HCT116 (cell line): Measurements from ENCODE around the gene ADGRG4. TPM values are rescaled to one million over a fixed set of nuclear protein-coding genes. Genes with fewer than 3 reads are reported as not detected.

Experiments
- ATAC-seq: fragments of 200-7000 bp; cut with Tn5 transposase; 2 replicates; pipeline ENCODE4 v1.9.1; 2020; ENCODE audit warnings: mild to moderate bottlenecking, moderate library complexity
- BruUV-seq: library from RNA; stranded (reverse); fragments of 400-500 nt; replicated peaks from 2 replicates; lab custom pipeline; 2021; lab: Mats Ljungman, UMichigan
- CTCF ChIA-PET: fragments of 300-600 bp; sonication (Branson Sonifier 250); formaldehyde crosslinking; loops from one replicate; lab custom pipeline; 2021; ENCODE audit warnings: antibody characterized with exemption; lab: Charles Lee
- POLR2A ChIA-PET: fragments of 300-600, 350-600 bp; sonication (Branson Sonifier 250); formaldehyde crosslinking; loops from one replicate; lab custom pipeline; 2021; ENCODE audit warnings: antibody characterized with exemption; lab: Charles Lee
- RAD21 ChIA-PET, 2 experiments: fragments of 300-600 bp; sonication (Branson Sonifier 250); formaldehyde crosslinking; loops; one replicate each; lab custom pipeline; 2023; ENCODE audit warnings: low total read pairs in 2 of 2; ENCODE audit not compliant: uncharacterized antibody in 2 of 2, unreplicated experiment in 2 of 2, low non-redundant PET in 1 of 2; lab: Charles Lee
- DNase-seq: peaks from one replicate; pipeline ENCODE4 v3.0.0-alpha.2; 2010; ENCODE audit warnings: low read depth, low spot score
- H2AFZ ChIP-seq: fragments of 200-600 bp; shearing (Covaris generic), sonication (generic); 2 replicates; pipeline ENCODE4 v1.6.1; 2017; ENCODE audit warnings: low read depth, mixed run types, mixed read lengths, antibody characterized with exemption, low read length; ENCODE audit not compliant: poor library complexity, severe bottlenecking
- H3K27ac ChIP-seq: 2 replicates; pipeline ENCODE4 v1.5.1; 2012; ENCODE audit warnings: low read depth, low read length
- H3K27me3 ChIP-seq: fragments of 200-600 bp; sonication (generic); 2 replicates; pipeline ENCODE4 v1.6.1; 2016; ENCODE audit warnings: mixed run types, low read length, mixed read lengths; ENCODE audit not compliant: insufficient read depth
- H3K36me3 ChIP-seq, 2 experiments: fragments of 200-500 bp in 1 of 2; fragments of 200-600 bp in 1 of 2; sonication (Bioruptor generic) in 1 of 2; sonication (generic) in 1 of 2; 2 replicates each; pipeline versions ENCODE4 v1.5.1 to v1.6.1; 2014 to 2016; ENCODE audit warnings: low read length in 2 of 2, inconsistent platforms in 1 of 2, mixed read lengths in 1 of 2, mixed run types in 1 of 2; ENCODE audit not compliant: insufficient read depth in 2 of 2, control insufficient read depth in 1 of 2
- H3K4me1 ChIP-seq, 2 experiments: fragments of 200-600 bp in 1 of 2; sonication (generic) in 1 of 2; 2 replicates each; pipeline versions ENCODE4 v1.5.1 to v1.6.1; 2012 to 2017; ENCODE audit warnings: low read length in 2 of 2, inconsistent platforms in 1 of 2, mild to moderate bottlenecking in 1 of 2, mixed read lengths in 1 of 2, mixed run types in 1 of 2, moderate library complexity in 1 of 2; ENCODE audit not compliant: insufficient read depth in 2 of 2, control insufficient read depth in 1 of 2
- H3K4me2 ChIP-seq: fragments of 200-600 bp; sonication (generic); 2 replicates; pipeline ENCODE4 v1.6.1; 2017; ENCODE audit warnings: mixed run types, low read length, mixed read lengths
- H3K4me3 ChIP-seq, 2 experiments: fragments of 200-600 bp in 1 of 2; sonication (generic) in 1 of 2; replicated peaks in 1 of 2; 2 replicates each; pipeline ENCODE4 v1.5.1; 2011 to 2016; ENCODE audit warnings: low read length in 2 of 2, control low read depth in 1 of 2, low read depth in 1 of 2, mild to moderate bottlenecking in 1 of 2, mixed read lengths in 1 of 2, mixed run types in 1 of 2
- H3K79me2 ChIP-seq: fragments of 200-600 bp; sonication (generic); 2 replicates; pipeline ENCODE4 v1.6.1; 2017; ENCODE audit warnings: mild to moderate bottlenecking, mixed run types, low read length, moderate library complexity, mixed read lengths; ENCODE audit not compliant: insufficient read depth
- H3K9ac ChIP-seq: fragments of 200-600 bp; sonication (generic); 2 replicates; pipeline ENCODE4 v1.6.1; 2016; ENCODE audit warnings: low read length, mixed read lengths
- H3K9me2 ChIP-seq: fragments of 200-600 bp; sonication (generic), shearing (Covaris generic); 2 replicates; pipeline ENCODE4 v1.6.1; 2017; ENCODE audit warnings: mixed run types, mild to moderate bottlenecking, moderate library complexity; ENCODE audit not compliant: insufficient read depth
- H3K9me3 ChIP-seq, 2 experiments: fragments of 200-500 bp in 1 of 2; fragments of 200-600 bp in 1 of 2; sonication (Bioruptor generic) in 1 of 2; sonication (generic) in 1 of 2; 2 replicates each; pipeline ENCODE4 v1.6.1; 2014 to 2017; ENCODE audit warnings: low read length in 2 of 2, mixed read lengths in 2 of 2, inconsistent platforms in 1 of 2, low read depth in 1 of 2, mild to moderate bottlenecking in 1 of 2, mixed run types in 1 of 2, moderate library complexity in 1 of 2; ENCODE audit not compliant: control insufficient read depth in 1 of 2, insufficient read depth in 1 of 2
- H4K20me1 ChIP-seq: fragments of 200-600 bp; sonication (generic), shearing (Covaris generic); 2 replicates; pipeline ENCODE4 v1.6.1; 2017; ENCODE audit warnings: mixed run types, mild to moderate bottlenecking, moderate library complexity; ENCODE audit not compliant: insufficient read depth
- ATF3 ChIP-seq: IDR thresholded peaks from 2 replicates; pipeline ENCODE4 v1.6.1; 2012
- CBX3 ChIP-seq: IDR thresholded peaks from 2 replicates; pipeline ENCODE4 v1.6.1; 2012; ENCODE audit warnings: low read depth
- CEBPB ChIP-seq: IDR thresholded peaks from 2 replicates; pipeline ENCODE4 v1.6.1; 2012; ENCODE audit warnings: low read depth
- CTCF ChIP-seq, 3 experiments: fragments of 200-600 bp in 1 of 3; sonication (generic) in 1 of 3; IDR thresholded peaks in 2 of 3; conservative IDR thresholded peaks in 1 of 3; 2 replicates each; pipeline ENCODE4 v1.5.1; 2012 to 2017; ENCODE audit warnings: low read depth in 2 of 3, low read length in 2 of 3, antibody characterized with exemption in 1 of 3, borderline replicate concordance in 1 of 3, control low read depth in 1 of 3, mild to moderate bottlenecking in 1 of 3, mixed read lengths in 1 of 3, mixed run types in 1 of 3, moderate library complexity in 1 of 3; ENCODE audit not compliant: insufficient read depth in 1 of 3
- EGR1 ChIP-seq: IDR thresholded peaks from 2 replicates; pipeline ENCODE4 v1.6.1; 2012; ENCODE audit warnings: low read depth
- EZH2 ChIP-seq: fragments of 200-600 bp; sonication (generic); IDR thresholded peaks from 2 replicates; pipeline ENCODE4 v1.6.1; 2017; ENCODE audit warnings: antibody characterized with exemption, mixed run types
- EZH2phosphoT487 ChIP-seq: fragments of 200-600 bp; IDR thresholded peaks from 2 replicates; pipeline ENCODE4 v1.6.1; 2018; ENCODE audit warnings: antibody characterized with exemption, borderline replicate concordance
- FOSL1 ChIP-seq: IDR thresholded peaks from 2 replicates; pipeline ENCODE4 v1.6.1; 2012; ENCODE audit warnings: low read depth
- JUND ChIP-seq: IDR thresholded peaks from 2 replicates; pipeline ENCODE4 v1.6.1; 2012
- MAX ChIP-seq: IDR thresholded peaks from 2 replicates; pipeline ENCODE4 v1.6.1; 2012
- POLR2A ChIP-seq: IDR thresholded peaks from 2 replicates; pipeline ENCODE4 v1.7.0; 2011; ENCODE audit warnings: borderline replicate concordance; ENCODE audit not compliant: insufficient read depth, insufficient read length; ENCODE audit errors: extremely low read depth
- RAD21 ChIP-seq: IDR thresholded peaks from 2 replicates; pipeline ENCODE4 v1.6.1; 2012; ENCODE audit warnings: low read depth, mild to moderate bottlenecking
- SIN3A ChIP-seq: IDR thresholded peaks from 2 replicates; pipeline ENCODE4 v1.6.1; 2012; ENCODE audit warnings: low read depth
- SP1 ChIP-seq: IDR thresholded peaks from 2 replicates; pipeline ENCODE4 v1.6.1; 2012; ENCODE audit warnings: low read depth
- TCF7L2 ChIP-seq: IDR thresholded peaks from 2 replicates; pipeline ENCODE4 v1.7.0; 2011; ENCODE audit warnings: borderline replicate concordance, inconsistent platforms; ENCODE audit not compliant: insufficient read depth, insufficient read length; ENCODE audit errors: extremely low read depth
- YY1 ChIP-seq: IDR thresholded peaks from 2 replicates; pipeline ENCODE4 v1.6.1; 2011; ENCODE audit warnings: low read length, low read depth, moderate library complexity, mild to moderate bottlenecking; ENCODE audit not compliant: insufficient replicate concordance; ENCODE audit errors: extremely low read depth
- ZFX ChIP-seq: fragments of 450-650 bp; IDR thresholded peaks from 2 replicates; pipeline ENCODE4 v1.6.1; 2017
- ZNF274 ChIP-seq: fragments of 200-500 bp; sonication (Bioruptor generic); IDR thresholded peaks from 2 replicates; pipeline ENCODE4 v1.6.1; 2014; ENCODE audit warnings: mild to moderate bottlenecking, low read depth, low read length, inconsistent platforms
- intact Hi-C: fragments of 100-400 bp; cut with micrococcal nuclease; formaldehyde crosslinking; loops from 2 replicates; pipeline ENCODE4 v1.10.0; 2022
- total RNA-seq: library from RNA; stranded (reverse); gene quantifications from one replicate; pipeline ENCODE4 v1.2.1, GENCODE V29; 2021; ENCODE audit not compliant: unreplicated experiment
- TF ChIP-seq, protein P1 (sequence below): IDR thresholded peaks from 2 replicates; pipeline ENCODE4 v1.6.1; 2011; ENCODE audit warnings: mild to moderate bottlenecking, low read length, moderate library complexity; ENCODE audit not compliant: insufficient replicate concordance; ENCODE audit errors: extremely low read depth
- TF ChIP-seq, protein P2 (sequence below): IDR thresholded peaks from 2 replicates; pipeline ENCODE4 v1.6.1; 2012; ENCODE audit warnings: low read depth

The ADGRG4 gene
- total RNA-seq, 1 experiment from 2014 or later, result not detected

DNA sequence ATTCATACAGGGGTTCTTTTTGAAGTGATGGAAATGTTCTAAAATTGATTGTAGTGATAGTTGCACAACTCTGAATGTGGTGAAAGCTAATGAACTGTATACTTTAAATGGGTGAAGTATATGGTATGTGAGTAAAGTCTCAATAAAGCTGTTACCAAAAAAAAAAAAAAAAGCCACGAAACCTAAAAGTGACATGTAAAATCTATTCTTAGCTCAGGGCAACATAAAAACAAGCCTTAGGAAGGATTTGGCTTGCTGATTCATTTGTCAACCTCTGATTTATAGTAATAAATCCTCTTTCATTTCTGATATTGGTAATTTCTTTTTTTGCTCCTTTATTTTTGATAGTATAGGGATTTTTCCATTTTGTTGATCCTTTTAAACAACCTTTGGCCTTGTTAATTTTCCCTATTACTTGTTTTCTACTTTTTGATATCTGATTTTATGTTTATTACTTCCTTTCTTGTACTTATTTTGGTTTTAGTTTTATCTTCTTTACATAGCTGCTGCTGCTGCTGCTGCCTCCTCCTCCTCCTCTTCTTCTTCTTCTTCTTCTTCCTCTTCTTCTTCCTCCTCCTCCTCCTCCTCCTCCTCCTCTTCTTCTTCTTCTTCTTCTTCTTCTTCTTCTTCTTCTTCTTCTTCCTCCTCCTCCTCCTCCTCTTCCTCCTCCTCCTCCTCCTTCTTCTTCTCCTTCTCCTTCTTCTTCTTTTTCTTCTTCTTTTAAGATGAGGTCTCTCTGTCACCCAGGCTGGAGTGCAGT lies 79.4 kb downstream of the ADGRG4 start:
- no peaks in the 10 kb centered on the region for H3K9me2 ChIP-seq
- intact Hi-C loops, result no loop called here
- TF ChIP-seq SIN3A (no peak), EZH2 (no peak), RAD21 (no peak), CEBPB (no peak), YY1 (no peak), SP1 (no peak), MAX (no peak), JUND (no peak), TCF7L2 (no peak), ATF3 (no peak), CBX3 (no peak), EGR1 (no peak), POLR2A (no peak), FOSL1 (no peak), CTCF (IDR thresholded peaks at IDR 0.05 in 2 of 3, conservative IDR thresholded peaks at IDR 0.05 in 1 of 3; ENCODE audit: borderline replicate concordance in 1 of 3, insufficient read depth in 1 of 3, low read depth in 2 of 3, low read length in 2 of 3) (no peak), ZNF274 (no peak), ZFX (no peak), EZH2phosphoT487 (no peak)
- TF ChIP-seq, protein P1, sequence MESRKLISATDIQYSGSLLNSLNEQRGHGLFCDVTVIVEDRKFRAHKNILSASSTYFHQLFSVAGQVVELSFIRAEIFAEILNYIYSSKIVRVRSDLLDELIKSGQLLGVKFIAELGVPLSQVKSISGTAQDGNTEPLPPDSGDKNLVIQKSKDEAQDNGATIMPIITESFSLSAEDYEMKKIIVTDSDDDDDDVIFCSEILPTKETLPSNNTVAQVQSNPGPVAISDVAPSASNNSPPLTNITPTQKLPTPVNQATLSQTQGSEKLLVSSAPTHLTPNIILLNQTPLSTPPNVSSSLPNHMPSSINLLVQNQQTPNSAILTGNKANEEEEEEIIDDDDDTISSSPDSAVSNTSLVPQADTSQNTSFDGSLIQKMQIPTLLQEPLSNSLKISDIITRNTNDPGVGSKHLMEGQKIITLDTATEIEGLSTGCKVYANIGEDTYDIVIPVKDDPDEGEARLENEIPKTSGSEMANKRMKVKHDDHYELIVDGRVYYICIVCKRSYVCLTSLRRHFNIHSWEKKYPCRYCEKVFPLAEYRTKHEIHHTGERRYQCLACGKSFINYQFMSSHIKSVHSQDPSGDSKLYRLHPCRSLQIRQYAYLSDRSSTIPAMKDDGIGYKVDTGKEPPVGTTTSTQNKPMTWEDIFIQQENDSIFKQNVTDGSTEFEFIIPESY, result no peak
- TF ChIP-seq, protein P2, sequence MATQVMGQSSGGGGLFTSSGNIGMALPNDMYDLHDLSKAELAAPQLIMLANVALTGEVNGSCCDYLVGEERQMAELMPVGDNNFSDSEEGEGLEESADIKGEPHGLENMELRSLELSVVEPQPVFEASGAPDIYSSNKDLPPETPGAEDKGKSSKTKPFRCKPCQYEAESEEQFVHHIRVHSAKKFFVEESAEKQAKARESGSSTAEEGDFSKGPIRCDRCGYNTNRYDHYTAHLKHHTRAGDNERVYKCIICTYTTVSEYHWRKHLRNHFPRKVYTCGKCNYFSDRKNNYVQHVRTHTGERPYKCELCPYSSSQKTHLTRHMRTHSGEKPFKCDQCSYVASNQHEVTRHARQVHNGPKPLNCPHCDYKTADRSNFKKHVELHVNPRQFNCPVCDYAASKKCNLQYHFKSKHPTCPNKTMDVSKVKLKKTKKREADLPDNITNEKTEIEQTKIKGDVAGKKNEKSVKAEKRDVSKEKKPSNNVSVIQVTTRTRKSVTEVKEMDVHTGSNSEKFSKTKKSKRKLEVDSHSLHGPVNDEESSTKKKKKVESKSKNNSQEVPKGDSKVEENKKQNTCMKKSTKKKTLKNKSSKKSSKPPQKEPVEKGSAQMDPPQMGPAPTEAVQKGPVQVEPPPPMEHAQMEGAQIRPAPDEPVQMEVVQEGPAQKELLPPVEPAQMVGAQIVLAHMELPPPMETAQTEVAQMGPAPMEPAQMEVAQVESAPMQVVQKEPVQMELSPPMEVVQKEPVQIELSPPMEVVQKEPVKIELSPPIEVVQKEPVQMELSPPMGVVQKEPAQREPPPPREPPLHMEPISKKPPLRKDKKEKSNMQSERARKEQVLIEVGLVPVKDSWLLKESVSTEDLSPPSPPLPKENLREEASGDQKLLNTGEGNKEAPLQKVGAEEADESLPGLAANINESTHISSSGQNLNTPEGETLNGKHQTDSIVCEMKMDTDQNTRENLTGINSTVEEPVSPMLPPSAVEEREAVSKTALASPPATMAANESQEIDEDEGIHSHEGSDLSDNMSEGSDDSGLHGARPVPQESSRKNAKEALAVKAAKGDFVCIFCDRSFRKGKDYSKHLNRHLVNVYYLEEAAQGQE, result no peak
- TF ChIP-seq, all 23 proteins: peak for 0
- Histone ChIP-seq H3K4me2 (no peak overlapping the region), H3K79me2 (no peaks in the 10 kb centered on the region), H3K9me3 (no peaks in the 10 kb centered on the region), H3K27me3 (no peaks in the 10 kb centered on the region), H3K36me3 (no peaks in the 10 kb centered on the region), H3K4me1 (no peaks in the 10 kb centered on the region), H3K4me3 (no peak overlapping the region), H4K20me1 (no peaks in the 10 kb centered on the region), H3K27ac (no peak overlapping the region), H2AFZ (no peak overlapping the region), H3K9ac (no peak overlapping the region)
- CTCF ChIA-PET, result no interaction called here
- BruUV-seq, result no TSS peak
- RAD21 ChIA-PET, result no interaction called here
- DNase-seq (no peak), ATAC-seq (no peak)
- POLR2A ChIA-PET, result no interaction called here
